Hepatocyte (in vitro differentiated cells): ENCODE results near the gene JARID2.

Source experiments
- EZH2phosphoT487 ChIP-seq: fragments of 200-600 bp; sonication (generic); IDR thresholded peaks from one replicate; pipeline ENCODE4 v1.6.1; 2018; ENCODE audit warnings: antibody characterized with exemption, mild to moderate bottlenecking, low read depth, moderate library complexity; ENCODE audit not compliant: unreplicated experiment, severe bottlenecking
- TF ChIP-seq, protein P1 (sequence below): fragments of 200-600 bp; sonication (generic); IDR thresholded peaks from 2 replicates; pipeline ENCODE4 v1.5.1; 2016; ENCODE audit warnings: antibody characterized with exemption, mild to moderate bottlenecking; ENCODE audit not compliant: poor library complexity

DNA sequence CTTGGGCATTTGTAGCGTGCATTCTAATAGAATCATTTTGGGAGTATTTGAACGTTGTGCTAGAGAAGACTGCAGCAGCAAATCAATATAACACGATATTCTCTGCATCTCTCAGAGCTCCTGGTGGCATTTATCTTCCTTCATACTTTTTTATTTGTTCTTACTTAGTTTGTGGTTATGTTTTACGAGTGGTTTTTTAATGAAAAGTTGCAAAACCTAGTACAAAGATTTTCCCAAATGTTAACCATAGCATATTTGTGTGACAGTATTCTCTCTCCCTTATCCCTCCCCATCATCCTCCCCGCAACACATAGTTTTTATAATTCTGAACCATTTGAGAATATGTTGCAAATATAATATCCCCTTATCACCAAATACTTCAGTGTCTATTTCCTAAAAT, 50.4 kb downstream of the JARID2 start:
- TF ChIP-seq, protein P1, sequence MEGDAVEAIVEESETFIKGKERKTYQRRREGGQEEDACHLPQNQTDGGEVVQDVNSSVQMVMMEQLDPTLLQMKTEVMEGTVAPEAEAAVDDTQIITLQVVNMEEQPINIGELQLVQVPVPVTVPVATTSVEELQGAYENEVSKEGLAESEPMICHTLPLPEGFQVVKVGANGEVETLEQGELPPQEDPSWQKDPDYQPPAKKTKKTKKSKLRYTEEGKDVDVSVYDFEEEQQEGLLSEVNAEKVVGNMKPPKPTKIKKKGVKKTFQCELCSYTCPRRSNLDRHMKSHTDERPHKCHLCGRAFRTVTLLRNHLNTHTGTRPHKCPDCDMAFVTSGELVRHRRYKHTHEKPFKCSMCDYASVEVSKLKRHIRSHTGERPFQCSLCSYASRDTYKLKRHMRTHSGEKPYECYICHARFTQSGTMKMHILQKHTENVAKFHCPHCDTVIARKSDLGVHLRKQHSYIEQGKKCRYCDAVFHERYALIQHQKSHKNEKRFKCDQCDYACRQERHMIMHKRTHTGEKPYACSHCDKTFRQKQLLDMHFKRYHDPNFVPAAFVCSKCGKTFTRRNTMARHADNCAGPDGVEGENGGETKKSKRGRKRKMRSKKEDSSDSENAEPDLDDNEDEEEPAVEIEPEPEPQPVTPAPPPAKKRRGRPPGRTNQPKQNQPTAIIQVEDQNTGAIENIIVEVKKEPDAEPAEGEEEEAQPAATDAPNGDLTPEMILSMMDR, result no peak
- TF ChIP-seq EZH2phosphoT487, result no peak
